HG03521 (cell line): ENCODE data around the gene KHDRBS1.
A peak's percentile ranks its signal among the peaks of the same experiment; 100 is the strongest.
"Not testable (repeated sequence)": the region's sequence is repeated elsewhere in the genome, so short reads cannot be mapped to it uniquely, and the experiment has no call there.

Source experiments
- ATAC-seq: cut with Tn5 transposase; IDR thresholded peaks from one replicate; pipeline ENCODE4 v1.9.1; 2021; ENCODE audit warnings: mild to moderate bottlenecking, moderate library complexity; ENCODE audit not compliant: unreplicated experiment

The KHDRBS1 gene

DNA sequence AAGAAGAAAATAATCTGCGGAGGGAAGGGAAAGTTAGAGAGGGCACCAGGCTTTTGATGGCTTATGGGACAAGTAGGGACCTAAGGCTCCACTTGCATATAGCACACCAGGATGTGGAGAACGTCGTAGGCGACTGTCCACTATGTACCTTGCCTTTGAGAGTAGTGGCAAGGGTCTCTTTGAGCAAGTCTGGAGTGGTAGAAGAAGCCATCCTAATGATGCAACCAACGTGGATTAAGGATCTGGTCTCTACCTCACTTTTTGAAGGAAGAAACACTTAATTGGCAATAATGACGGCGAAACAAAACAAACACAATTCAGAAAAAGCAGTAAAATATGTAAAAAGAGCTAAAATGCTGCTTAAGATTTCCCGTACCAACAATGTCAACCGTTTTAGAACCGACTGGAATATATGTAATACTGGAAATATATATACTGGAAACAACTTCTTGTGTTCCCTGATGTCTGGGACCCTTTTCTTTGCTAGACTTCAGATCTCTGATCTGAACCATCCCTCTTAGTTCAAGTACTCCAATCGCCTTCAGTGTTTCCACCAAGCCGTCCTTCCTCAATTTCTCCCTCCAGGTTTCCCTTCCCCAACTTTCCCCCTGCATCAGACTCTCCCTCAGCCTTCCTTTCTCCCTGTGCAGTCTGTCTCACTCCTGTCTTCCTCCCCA is 821 bp upstream of the KHDRBS1 start:
- no peak for ATAC-seq

DNA sequence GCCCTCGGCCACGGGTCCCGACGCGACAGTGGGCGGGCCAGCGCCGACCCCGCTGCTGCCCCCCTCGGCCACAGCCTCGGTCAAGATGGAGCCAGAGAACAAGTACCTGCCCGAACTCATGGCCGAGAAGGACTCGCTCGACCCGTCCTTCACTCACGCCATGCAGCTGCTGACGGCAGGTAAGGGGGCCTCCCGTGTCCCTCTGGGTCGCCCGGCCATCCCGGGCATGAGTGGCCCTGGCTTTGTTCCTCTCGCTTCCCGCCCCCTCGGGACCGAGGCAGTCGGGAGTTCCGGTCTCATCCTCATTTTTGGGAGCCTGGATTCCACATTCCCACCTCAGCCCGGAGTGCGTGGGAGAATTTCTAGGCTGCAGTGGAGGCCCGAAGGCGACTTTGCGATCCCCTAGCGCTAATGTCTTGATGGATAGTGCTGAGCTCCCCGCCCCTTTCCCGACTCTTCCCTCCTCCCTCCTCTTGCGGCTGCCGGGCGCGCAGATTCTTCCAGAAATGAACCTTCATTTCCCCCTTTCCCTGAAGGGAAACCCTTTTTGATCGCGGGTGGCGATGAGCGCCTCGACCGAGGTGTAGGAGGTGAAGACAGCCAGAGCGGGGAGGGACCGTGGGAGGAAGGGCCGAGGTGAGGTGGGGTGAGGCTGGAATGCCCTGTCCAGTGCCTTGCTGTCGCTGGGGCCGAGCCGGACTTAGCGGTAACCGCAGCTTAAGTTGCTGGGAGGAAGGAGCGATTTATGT is 705 bp downstream of the KHDRBS1 start:
- ATAC-seq: peak; percentile 27

DNA sequence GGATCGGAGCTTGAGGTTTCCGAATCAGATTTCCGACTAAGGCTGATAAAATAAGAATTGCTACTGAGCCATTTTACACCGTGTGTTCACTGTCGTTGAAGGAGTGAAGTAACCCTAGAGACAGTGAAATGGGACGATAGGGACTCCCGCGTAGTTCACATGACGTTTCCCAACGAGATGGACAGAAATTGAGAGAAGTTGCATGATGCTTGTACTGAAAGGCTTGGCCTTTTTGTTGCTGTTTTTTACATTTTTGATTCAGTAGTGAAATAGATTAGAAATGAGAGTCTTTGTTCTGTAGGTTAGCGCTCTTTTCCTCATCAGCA is 1.2 kb downstream of the KHDRBS1 start:
- ATAC-seq: no peak

DNA sequence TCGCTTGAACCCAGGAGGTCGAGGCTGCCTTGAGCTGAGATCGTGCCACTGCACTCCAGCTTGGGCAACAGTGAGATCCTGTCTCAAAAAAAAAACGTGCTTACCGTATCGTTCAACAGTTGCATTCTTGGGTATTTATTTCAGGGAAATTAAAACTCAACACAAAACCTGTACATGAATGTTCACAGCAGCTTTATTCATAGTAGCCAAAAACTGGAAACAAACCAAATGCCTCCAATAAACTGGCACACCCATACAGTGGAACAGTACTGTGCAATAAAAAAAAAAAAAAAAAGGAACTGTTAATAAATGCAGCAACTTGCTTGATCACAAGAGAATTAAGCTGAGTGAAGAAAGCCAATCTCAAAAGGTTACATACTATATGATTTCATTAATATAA is 6.7 kb downstream of the KHDRBS1 start:
- ATAC-seq: no peak

DNA sequence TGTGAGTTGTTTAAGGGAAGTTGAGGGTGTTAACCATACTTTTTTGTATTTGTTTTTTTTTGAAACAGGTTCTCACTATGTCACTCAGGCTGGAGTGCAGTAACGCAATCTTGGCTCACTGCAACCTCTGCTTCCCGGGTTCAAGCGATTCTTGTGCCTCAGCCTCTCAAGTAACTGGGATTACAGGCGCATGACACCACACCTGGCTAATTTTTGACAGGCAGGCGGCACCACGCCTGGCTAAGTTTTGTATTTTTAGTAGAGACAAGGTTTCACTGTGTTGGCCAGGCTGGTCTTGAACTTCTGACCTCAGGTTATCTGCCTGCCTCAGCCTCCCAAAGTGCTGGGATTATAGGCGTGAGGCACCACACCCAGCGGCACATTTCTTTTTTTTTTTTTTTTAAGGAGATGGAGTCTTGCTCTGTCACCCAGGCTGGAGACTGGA is 7.9 kb downstream of the KHDRBS1 start:
- not testable (repeated sequence) for ATAC-seq

DNA sequence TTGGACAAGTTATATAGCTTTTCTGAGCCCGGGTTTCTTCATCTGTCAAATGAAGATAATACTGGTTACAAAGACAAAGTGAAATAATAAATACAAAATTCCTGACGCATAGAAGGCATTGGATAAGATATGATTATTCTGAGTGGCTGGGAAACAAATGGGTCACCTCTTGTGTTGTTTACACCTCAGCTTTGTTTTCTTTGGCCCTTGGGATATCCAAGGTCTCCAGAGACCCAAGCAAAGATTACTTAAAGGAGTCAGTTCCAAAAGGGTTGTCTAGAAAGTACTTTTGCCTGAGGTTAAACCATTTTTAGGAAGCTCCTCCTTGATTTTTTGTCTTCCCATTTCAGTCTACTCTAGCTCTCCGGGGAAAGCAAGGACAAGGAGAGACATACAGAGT is 9.7 kb downstream of the KHDRBS1 start:
- no peak for ATAC-seq

DNA sequence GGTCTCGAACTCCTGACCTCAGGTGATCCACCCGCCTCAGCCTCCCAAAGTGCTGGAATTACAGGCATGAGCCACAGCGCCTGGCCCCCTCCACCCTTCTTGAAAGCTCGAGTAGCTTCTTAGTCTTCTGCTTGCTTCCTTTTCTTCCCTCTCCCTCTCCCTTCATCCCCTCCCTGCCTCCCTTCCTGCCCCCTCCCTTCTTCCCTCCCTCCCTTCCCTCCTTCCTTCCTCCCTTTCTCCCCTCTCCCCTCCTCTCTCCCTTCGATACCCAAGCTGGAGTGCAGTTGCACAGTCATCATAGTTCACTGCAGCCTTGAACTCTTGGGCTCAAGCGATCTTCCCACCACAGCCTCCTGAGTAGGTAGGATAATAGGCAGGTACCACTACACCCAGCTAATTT is 11.8 kb downstream of the KHDRBS1 start:
- no peak for ATAC-seq

DNA sequence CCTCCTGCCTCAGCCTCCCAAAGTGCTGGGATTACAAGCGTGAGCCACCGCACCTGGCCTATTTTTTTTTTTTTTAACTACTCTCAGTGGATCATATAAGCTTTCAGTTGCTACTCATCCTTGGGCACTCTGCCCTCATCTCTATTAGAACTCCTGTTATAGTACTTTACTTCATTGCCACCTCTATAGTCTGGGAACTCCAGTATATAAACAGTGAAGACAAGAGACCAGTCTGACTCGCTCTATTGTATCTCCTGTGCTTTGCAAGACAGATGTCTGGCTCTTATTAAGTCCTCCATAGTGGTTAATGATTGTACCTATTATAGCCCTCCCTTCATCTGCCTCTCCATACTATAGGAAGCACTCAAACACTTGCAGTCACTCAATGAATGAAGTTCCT is 15.1 kb downstream of the KHDRBS1 start:
- no peak for ATAC-seq

DNA sequence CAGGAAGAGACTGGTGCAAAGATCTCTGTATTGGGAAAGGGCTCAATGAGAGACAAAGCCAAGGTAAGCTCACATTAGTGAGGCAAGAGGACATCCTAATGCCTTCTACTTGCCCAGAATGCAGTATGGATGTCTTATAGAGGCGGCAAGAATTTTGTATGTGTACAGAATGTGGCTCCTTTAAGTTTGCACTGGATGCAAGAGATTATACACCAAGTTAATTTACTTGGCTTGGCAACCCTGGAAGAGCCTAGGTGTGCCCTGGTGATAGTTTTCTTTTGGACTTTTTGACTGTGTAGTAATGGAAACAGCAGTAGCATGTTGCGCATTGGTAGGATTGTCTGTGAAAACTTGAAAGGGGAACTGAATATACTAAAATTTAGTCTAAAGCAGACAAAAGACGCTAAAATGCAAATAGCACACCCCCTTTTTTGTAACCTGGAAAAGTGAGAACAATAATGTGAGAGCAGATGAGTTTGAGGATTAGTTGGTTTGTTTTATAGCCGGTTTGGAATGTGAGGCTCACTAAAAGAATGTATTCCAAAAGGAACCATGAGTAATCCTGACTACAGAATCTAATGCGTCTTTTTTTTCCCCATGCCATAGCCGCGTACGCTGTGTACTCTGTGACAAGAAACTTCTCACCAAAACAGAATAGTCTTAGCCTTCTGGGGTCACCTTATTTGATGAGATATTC is 18.1 kb downstream of the KHDRBS1 start:
- ATAC-seq: no peak

DNA sequence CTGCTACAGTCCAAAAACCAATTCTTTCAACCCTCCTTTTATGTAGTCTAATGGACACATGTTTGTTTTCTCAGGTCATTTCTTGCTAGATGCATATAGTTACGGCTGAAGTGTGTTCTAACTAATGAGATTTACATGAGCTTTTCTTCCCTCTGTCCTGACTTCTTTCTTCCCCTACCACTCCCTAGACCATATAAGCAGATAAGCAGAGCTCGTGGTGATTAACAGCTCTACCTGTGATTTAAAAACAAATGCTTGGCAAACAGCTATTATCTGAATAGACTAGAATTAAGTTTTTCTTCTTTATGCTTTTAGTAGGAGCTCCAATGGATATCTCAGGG is 18.6 kb downstream of the KHDRBS1 start:
- ATAC-seq: no peak

DNA sequence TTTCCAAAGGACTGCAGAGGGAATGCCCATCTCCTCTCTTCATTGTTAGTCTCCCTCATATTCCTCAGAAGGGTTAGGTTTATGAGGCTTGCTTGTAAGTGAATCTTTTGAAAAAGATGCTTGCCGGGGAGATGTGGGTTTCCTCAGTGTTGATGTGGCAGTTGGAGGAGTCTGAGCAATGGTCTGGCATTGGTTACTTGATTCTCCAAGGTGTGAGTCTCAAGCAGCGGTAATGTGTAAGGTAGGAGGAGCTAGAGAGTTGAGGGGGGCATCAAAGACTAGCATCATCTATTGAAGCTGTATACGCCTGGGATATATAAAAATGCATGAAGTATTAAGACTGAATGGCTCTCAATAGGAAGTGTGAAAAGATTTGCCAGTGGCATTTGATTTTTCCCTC is 21.5 kb downstream of the KHDRBS1 start:
- no peak for ATAC-seq

DNA sequence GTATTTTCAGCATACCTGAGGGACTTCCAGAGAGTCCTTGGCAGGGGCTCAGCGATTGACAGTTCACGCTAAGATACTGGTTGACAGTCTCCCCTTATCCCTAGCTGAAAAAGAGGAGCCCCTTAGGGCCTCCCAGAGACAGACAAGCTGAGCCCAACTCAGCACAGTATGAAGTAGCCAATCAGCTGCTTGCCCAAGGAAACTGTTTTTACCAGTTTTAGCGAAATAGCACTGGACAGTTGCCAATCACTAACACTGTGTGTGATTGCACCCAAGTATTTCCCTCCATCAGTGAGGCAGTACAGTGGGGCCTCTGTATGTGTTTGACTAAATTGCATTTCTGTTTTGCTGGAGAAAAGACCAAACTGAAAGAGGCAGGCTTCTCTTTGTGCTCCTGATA is 27.0 kb downstream of the KHDRBS1 start:
- ATAC-seq: no peak

DNA sequence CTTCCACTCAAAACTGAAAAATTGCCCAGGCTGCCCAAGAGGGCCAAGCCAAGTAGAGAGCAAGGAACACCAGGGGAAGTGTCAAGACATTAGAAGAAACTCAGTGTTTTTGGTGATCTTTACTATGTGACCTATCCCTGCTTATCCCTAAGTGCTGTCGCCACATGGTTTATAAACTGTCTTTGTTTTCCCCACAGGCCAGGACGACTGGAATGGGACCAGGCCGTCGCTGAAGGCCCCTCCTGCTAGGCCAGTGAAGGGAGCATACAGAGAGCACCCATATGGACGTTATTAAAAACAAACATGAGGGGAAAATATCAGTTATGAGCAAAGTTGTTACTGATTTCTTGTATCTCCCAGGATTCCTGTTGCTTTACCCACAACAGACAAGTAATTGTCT is 28.7 kb downstream of the KHDRBS1 start:
- no peak for ATAC-seq

DNA sequence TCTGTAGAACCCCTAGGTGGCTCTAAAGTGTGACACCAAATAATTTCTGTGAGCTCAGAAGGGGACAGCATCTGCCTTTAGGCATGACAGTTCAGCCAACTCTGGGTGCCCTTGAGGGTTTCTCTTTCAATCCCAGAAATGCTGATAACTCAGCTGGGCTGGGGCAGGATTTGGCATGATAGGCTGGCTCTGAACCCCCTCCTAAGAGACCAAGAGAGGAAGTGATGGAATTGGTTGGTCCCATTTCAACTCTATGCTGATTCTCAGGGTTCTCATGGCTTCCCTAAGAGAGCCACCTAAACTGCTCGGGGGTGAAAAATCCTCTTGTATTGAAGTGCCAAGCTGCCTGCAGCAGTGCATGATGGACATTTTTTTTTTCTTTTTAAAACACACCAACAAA is 30.6 kb downstream of the KHDRBS1 start:
- ATAC-seq: no peak

DNA sequence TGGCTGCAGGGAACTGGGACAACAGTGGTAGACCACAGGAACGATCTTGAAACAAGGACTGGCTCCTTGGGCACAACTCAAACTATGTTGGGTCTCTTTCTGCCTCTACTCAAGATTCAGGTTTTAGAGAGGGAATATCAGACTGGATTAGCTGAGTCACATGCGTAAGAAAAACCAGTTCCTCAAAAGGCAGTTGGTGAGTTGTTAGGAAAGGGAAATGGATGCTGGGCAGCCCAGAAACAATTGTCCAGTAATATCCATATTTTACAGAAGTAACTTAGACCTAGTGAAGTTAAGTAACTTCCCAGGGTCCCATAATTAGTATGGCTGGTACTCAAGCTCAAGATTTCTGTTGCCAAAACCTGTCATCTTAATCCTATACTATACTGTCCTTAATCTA is 32.1 kb downstream of the KHDRBS1 start:
- no peak for ATAC-seq

DNA sequence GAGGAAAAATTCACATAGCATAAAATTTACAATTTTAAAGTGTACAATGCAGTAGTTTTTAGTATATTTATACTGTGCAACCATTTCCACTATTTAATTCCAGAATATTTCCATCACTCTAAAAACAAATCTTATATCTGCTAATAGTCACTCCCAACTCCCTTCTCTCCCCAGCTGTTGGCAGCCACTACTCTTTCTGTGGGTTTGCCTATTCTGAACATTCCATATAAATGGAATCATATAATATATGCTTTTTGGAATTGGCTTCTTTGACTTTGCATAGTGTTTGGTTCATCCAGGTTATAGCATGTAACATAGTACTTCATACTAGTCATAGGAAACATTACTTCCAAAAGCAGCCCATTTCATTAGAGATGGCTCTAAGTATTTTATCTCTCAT is 34.0 kb downstream of the KHDRBS1 start:
- no peak for ATAC-seq

DNA sequence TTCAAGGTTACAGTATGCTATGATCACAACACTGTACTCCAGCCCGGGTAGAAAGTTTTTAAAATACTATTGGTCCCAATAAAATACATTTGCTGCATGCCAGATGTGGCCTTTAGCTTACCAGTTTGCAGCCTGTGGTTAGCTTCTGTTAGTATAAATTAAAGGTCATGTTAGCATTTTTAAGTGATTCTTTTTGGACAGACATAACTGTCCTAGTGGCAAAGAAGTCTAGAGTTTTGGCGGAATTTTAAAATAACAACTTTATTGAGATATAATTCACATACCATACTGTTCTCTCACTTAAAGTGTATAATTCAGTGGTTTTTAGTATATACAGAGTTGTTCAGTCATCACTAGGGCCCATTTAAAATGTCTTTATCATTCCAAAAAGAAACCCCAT is 34.8 kb downstream of the KHDRBS1 start:
- ATAC-seq: no peak

DNA sequence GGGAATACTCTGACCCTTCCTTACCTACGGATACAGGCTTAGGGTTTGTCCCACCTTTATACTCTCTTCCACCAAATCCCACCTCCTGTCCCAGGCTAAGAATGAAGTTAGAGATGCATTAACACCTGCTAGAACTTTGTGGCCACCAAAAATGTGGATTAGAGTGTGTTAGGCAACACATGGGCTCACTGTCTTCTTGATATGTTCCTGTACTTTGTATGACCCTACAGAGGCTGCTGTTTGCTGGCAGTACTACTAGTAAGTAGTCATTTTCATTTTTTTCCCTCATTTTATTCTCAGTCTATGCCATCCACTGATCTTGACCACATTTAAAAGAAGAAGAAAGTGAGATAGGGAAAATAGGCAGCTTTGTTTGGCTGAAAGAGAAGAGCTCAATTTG is 38.0 kb downstream of the KHDRBS1 start:
- no peak for ATAC-seq

DNA sequence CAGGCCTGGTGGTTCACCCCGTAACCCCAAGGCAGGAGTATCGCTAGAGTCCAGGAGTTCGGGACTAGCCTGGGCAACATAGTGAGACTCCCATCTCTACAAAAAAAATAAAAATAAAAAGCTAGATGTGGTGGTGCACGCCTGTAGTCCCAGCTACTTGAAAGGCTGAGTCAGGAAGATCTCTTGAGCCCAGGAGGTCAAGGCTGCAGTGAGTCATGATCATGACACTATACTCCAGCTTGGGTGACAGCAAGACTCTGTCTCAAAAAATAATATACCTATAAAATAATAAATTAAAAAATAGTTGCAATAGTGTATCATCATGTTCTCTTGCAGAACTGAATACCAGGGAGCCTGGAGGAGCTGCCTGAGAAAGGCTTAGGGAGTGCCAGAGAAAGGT is 39.2 kb downstream of the KHDRBS1 start:
- no peak for ATAC-seq

DNA sequence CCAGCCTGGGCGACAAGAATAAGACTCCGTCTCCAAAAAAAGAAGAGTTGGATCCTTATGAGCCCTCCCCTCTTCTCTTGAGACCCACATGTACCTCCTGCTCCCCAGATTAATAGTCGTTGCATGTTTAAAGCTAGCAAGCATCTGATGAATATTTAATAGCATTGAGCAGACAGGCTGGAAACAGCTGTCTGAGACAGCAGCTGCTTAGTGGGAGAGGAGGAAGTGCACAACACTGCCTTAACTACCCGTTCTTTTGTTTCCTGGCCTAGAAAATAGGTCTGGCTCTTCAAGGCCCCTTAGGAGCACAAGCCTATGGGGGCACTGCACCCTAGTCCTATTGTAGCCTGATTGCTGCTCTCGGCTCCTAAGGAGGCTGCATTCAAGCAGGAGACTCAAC is 41.7 kb downstream of the KHDRBS1 start:
- ATAC-seq: no peak

DNA sequence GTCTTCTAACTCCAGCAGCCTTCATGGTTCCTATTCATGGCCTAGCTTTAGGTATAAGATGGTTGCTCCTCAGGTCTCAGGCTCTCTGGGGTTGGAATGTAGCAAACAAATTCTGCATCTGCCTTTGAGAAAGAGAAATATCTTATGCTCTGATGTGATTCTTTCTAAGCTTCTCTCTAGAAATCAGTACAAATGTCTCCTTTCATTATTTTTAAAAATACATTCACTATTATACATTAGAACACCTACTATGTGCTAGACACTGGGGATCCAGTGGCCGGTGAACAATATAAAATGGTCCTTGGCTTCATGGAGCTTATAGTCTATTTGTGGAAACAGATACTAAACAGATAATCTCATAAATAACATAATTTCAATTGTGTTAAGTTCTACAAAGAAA is 42.9 kb downstream of the KHDRBS1 start:
- no peak for ATAC-seq

DNA sequence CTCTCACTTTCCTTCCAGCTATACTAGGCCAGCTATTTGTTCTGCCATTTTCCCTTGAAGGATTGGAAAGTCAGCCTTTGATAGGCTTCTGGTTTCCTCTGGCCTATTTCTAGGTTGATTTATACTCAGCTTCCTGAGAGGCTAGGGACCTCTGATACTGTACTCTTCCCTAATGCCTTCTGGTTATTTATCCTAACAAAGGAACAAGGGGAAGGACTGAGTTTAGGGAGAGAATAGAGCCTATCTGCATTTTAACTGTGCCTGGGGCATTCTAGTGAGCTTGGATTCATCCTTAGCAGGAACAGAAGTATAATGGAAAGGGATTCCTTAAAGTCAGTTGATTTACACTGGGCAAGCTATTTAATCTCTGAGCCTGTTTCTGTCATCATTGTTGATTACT is 47.2 kb downstream of the KHDRBS1 start:
- ATAC-seq: no peak
